ENCODE measurements around the gene DHX15. TPM values are rescaled to one million over a fixed set of nuclear protein-coding genes. Genes with fewer than 3 reads are reported as not detected.

DHX15 gene
- total and polyA plus RNA-seq, 2 of the 13 experiments (the other 11 are each of a cell fraction or from before 2014, with no cell fraction given), result 92.9 to 165 TPM

DNA sequence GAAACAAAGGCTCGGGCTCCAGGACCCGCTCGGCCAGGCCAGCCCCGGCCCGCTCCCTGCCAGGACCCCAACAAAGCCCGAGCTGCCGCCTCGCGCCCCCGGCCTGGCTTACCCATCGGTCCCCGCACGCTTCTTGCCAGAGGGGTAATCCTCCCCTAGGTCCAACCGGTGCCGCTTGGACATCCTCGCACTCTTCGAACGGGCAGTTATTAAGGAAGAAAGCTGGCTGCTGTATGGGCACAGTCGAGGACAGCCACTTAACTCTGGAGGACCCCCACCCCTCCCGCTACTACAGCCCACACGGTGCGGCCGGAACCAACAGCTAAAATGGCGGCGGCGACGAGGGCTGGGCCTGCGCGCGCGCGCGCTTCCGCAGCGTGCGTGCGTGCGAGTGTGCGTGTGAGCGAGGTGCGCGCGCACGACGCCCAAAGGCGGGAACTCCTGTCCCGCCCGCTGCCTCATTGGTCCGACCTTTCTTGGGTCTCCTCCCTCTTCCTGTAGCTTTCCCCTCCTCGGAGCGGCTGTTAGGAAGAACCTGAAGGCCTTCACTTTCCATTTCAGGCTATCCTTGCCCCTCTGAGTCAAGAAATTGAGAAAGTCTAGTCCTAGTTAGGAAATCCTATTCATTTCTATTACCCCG lies at the start of gene DHX15 (continued):
- TF ChIP-seq, protein P1, sequence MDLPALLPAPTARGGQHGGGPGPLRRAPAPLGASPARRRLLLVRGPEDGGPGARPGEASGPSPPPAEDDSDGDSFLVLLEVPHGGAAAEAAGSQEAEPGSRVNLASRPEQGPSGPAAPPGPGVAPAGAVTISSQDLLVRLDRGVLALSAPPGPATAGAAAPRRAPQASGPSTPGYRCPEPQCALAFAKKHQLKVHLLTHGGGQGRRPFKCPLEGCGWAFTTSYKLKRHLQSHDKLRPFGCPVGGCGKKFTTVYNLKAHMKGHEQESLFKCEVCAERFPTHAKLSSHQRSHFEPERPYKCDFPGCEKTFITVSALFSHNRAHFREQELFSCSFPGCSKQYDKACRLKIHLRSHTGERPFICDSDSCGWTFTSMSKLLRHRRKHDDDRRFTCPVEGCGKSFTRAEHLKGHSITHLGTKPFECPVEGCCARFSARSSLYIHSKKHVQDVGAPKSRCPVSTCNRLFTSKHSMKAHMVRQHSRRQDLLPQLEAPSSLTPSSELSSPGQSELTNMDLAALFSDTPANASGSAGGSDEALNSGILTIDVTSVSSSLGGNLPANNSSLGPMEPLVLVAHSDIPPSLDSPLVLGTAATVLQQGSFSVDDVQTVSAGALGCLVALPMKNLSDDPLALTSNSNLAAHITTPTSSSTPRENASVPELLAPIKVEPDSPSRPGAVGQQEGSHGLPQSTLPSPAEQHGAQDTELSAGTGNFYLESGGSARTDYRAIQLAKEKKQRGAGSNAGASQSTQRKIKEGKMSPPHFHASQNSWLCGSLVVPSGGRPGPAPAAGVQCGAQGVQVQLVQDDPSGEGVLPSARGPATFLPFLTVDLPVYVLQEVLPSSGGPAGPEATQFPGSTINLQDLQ (CRISPR knock-in tag; IDR thresholded peaks at IDR 0.05), result no peak; the same call in 1 of the 2 replicates
- TF ChIP-seq, protein P2, sequence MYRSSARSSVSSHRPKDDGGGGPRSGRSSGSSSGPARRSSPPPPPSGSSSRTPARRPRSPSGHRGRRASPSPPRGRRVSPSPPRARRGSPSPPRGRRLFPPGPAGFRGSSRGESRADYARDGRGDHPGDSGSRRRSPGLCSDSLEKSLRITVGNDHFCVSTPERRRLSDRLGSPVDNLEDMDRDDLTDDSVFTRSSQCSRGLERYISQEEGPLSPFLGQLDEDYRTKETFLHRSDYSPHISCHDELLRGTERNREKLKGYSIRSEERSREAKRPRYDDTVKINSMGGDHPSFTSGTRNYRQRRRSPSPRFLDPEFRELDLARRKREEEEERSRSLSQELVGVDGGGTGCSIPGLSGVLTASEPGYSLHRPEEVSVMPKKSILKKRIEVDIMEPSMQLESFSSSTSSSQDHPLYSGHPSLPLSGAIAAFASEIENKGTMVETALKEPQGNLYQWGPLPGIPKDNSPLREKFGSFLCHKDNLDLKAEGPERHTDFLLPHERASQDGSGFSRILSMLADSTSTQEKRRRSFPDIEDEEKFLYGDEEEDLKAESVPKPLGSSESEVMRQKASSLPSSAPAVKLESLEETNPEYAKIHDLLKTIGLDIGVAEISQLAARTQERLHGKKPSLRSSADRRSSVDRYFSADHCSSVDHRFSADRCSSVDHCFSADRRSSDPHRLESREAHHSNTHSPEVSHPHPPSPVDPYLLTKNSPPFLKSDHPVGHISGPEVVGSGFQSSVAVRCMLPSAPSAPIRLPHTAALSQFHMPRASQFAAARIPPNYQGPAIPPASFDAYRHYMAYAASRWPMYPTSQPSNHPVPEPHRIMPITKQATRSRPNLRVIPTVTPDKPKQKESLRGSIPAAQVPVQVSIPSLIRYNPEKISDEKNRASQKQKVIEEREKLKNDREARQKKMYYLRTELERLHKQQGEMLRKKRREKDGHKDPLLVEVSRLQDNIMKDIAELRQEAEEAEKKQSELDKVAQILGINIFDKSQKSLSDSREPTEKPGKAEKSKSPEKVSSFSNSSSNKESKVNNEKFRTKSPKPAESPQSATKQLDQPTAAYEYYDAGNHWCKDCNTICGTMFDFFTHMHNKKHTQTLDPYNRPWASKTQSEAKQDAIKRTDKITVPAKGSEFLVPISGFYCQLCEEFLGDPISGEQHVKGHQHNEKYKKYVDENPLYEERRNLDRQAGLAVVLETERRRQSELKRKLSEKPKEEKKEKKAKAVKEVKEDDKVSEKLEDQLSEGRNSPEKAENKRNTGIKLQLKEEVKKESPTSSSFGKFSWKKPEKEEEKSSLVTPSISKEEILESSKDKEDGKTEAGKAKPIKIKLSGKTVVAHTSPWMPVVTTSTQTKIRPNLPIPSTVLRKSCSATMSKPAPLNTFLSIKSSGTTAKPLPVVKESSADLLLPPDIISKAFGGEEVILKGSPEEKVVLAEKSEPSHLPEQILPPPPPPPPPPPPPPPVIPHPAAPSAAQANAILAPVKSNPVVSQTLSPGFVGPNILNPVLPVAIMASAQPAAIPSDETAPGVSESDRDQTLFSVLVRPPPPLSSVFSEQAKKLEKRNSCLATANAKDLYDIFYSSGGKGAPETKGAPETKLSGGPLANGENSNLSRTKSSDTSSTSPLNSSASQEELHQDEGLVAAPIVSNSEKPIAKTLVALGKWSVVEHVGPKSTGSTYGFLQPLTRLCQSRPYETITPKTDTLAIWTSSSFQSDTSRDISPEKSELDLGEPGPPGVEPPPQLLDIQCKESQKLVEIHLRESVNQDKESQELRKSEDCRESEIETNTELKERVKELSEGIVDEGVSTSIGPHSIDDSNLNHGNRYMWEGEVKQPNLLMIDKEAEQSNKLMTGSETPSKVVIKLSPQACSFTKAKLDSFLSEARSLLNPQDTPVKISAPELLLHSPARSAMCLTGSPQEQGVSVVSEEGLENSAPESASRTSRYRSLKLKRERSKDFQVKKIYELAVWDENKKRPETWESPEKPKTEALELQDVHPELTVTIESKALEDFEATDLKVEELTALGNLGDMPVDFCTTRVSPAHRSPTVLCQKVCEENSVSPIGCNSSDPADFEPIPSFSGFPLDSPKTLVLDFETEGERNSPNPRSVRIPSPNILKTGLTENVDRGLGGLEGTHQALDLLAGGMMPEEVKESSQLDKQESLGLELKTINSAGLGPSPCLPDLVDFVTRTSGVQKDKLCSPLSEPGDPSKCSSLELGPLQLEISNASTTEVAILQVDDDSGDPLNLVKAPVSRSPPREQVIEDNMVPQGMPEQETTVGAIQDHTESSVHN (CRISPR knock-in tag; IDR thresholded peaks at IDR 0.05), result peak; percentile 81; the same call in 1 of the 2 replicates
- TF ChIP-seq SOX13 (IDR thresholded peaks at IDR 0.05) (no peak), SOX13 (CRISPR knock-in tag; conservative IDR thresholded peaks at IDR 0.05 in 1 of 2, IDR thresholded peaks at IDR 0.05 in 1 of 2) (peak in 1 of 2 experiments; percentile 12; a peak in 1 of 4 replicates), ZNF552 (CRISPR knock-in tag; IDR thresholded peaks at IDR 0.05; ENCODE audit: borderline replicate concordance) (peak; percentile 66), CCDC6 (CRISPR knock-in tag; IDR thresholded peaks at IDR 0.05) (0 out of 2 replicates have a peak, but pooled peaks have one; percentile 39), MED1 (CRISPR knock-in tag; IDR thresholded peaks at IDR 0.05) (peak; percentile 56), ZNF781 (CRISPR knock-in tag; IDR thresholded peaks at IDR 0.05; ENCODE audit: borderline replicate concordance, not compliant biosample characterization) (no peak), ZNF282 (IDR thresholded peaks at IDR 0.05; ENCODE audit: partially characterized antibody) (no peak), ZFP37 (CRISPR knock-in tag; IDR thresholded peaks at IDR 0.05; ENCODE audit: borderline replicate concordance) (no peak; the same call in 1 of the 2 replicates), SNAPC2 (CRISPR knock-in tag; IDR thresholded peaks at IDR 0.05) (peak; percentile 58; the same call in 1 of the 2 replicates), HOXA3 (CRISPR knock-in tag; IDR thresholded peaks at IDR 0.05) (peak; percentile 98), U2AF1 (optimal IDR thresholded peaks at IDR 0.05; ENCODE audit: low read depth, low read length) (peak; percentile 56), ZNF451 (CRISPR knock-in tag; IDR thresholded peaks at IDR 0.05) (no peak), FOXO1 (CRISPR knock-in tag; IDR thresholded peaks at IDR 0.05) (0 out of 2 replicates have a peak, but pooled peaks have one; percentile 44), SOX6 (IDR thresholded peaks at IDR 0.05) (no peak), SOX6 (CRISPR knock-in tag; IDR thresholded peaks at IDR 0.05) (no peak; the same call in 1 of the 2 replicates)
- TF ChIP-seq, protein P3, sequence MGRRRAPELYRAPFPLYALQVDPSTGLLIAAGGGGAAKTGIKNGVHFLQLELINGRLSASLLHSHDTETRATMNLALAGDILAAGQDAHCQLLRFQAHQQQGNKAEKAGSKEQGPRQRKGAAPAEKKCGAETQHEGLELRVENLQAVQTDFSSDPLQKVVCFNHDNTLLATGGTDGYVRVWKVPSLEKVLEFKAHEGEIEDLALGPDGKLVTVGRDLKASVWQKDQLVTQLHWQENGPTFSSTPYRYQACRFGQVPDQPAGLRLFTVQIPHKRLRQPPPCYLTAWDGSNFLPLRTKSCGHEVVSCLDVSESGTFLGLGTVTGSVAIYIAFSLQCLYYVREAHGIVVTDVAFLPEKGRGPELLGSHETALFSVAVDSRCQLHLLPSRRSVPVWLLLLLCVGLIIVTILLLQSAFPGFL (CRISPR knock-in tag; IDR thresholded peaks at IDR 0.05), result no peak

Measured in HepG2 (cell line).